Endothelial cell of umbilical vein (primary cell): ENCODE data around the gene AGAP3. TPM values are rescaled to one million over a fixed set of nuclear protein-coding genes. Genes with fewer than 3 reads are reported as not detected.

Experiments
- BruUV-seq: library from RNA; stranded (reverse); fragments of 400-500 nt; replicated peaks from 2 replicates; lab custom pipeline; 2021; lab: Mats Ljungman, UMichigan
- CTCF ChIA-PET: fragments of 300-600, 350-600 bp; sonication (Branson Sonifier 250); formaldehyde crosslinking; loops from one replicate; lab custom pipeline; 2021; ENCODE audit warnings: antibody characterized with exemption, inconsistent platforms; lab: Charles Lee
- POLR2A ChIA-PET: fragments of 300-600, 350-600 bp; sonication (Branson Sonifier 250); formaldehyde crosslinking; loops from one replicate; lab custom pipeline; 2021; ENCODE audit warnings: antibody characterized with exemption, inconsistent platforms; lab: Charles Lee
- DNase-seq: peaks from one replicate; pipeline ENCODE4 v3.0.0-alpha.2; 2011; ENCODE audit warnings: low read depth, low spot score
- FAIRE-seq: peaks from 2 replicates; lab custom pipeline; 2011; peaks lifted over from hg19 to GRCh38; lab: Jason Lieb, UNC
- H2AFZ ChIP-seq: 2 replicates; pipeline ENCODE4 v1.6.0; 2012; ENCODE audit warnings: low read depth, low read length, control low read depth, inconsistent platforms
- H3K27ac ChIP-seq: 2 replicates; pipeline ENCODE4 v1.5.1; 2011; ENCODE audit warnings: low read depth, mild to moderate bottlenecking, control low read depth, low read length, moderate library complexity; ENCODE audit not compliant: insufficient read depth
- H3K27me3 ChIP-seq, 2 experiments: 2 replicates each; pipeline versions ENCODE4 v1.6.0 to v1.6.1; 2011; ENCODE audit warnings: low read length in 2 of 2, mixed read lengths in 1 of 2; ENCODE audit not compliant: control insufficient read depth in 2 of 2, insufficient read depth in 2 of 2
- H3K36me3 ChIP-seq, 2 experiments: 2 replicates in 1 of 2; 3 replicates in 1 of 2; pipeline ENCODE4 v1.5.1; 2011; ENCODE audit warnings: low read length in 2 of 2, mild to moderate bottlenecking in 1 of 2, moderate library complexity in 1 of 2; ENCODE audit not compliant: control insufficient read depth in 2 of 2, insufficient read depth in 2 of 2; ENCODE audit errors: extremely low read depth in 1 of 2
- H3K4me1 ChIP-seq: 3 replicates; pipeline ENCODE4 v1.5.1; 2011; ENCODE audit warnings: mild to moderate bottlenecking, low read length; ENCODE audit not compliant: control insufficient read depth, insufficient read depth; ENCODE audit errors: extremely low read depth
- H3K4me2 ChIP-seq: 2 replicates; pipeline ENCODE4 v1.6.1; 2011; ENCODE audit warnings: low read length, control low read depth, mixed read lengths; ENCODE audit not compliant: insufficient read depth
- H3K4me3 ChIP-seq, 3 experiments: fragments of 200-600 bp in 1 of 3; sonication (generic), shearing (Covaris generic) in 1 of 3; replicated peaks in 1 of 3; 2 replicates each; pipeline ENCODE4 v1.5.1; 2011 to 2016; ENCODE audit warnings: control low read depth in 3 of 3, low read length in 3 of 3, mild to moderate bottlenecking in 2 of 3, inconsistent platforms in 1 of 3, low read depth in 1 of 3, moderate library complexity in 1 of 3; ENCODE audit not compliant: insufficient read depth in 1 of 3
- H3K79me2 ChIP-seq: 2 replicates; pipeline ENCODE4 v1.6.0; 2012; ENCODE audit warnings: low read length, inconsistent platforms; ENCODE audit not compliant: control insufficient read depth, insufficient read depth
- H3K9ac ChIP-seq: replicated peaks from 2 replicates; pipeline ENCODE3; 2011; ENCODE audit warnings: low read length, control low read depth; ENCODE audit not compliant: insufficient read depth; ENCODE audit errors: extremely low read depth
- H3K9me1 ChIP-seq: replicated peaks from 3 replicates; pipeline ENCODE4 v1.6.0; 2011; ENCODE audit warnings: mild to moderate bottlenecking, low read length; ENCODE audit not compliant: control insufficient read depth, insufficient read depth; ENCODE audit errors: extremely low read depth
- H3K9me3 ChIP-seq: replicated peaks from 2 replicates; pipeline ENCODE4 v1.5.1; 2012; ENCODE audit warnings: low read length, inconsistent platforms; ENCODE audit not compliant: control insufficient read depth, insufficient read depth
- H4K20me1 ChIP-seq: replicated peaks from 2 replicates; pipeline ENCODE3; 2011; ENCODE audit warnings: mild to moderate bottlenecking, low read length; ENCODE audit not compliant: control insufficient read depth, insufficient read depth; ENCODE audit errors: extremely low read depth
- EZH2 ChIP-seq: IDR thresholded peaks from 2 replicates; pipeline ENCODE4 v1.6.1; 2012; ENCODE audit warnings: borderline replicate concordance, low read depth, mild to moderate bottlenecking, moderate library complexity, low read length, inconsistent platforms; ENCODE audit not compliant: severe bottlenecking
- FOS ChIP-seq: IDR thresholded peaks from 2 replicates; pipeline ENCODE4 v1.6.1; 2011; ENCODE audit warnings: mild to moderate bottlenecking, low read length, moderate library complexity, borderline replicate concordance; ENCODE audit not compliant: insufficient read depth
- GATA2 ChIP-seq: IDR thresholded peaks from 2 replicates; pipeline ENCODE4 v1.7.0; 2011; ENCODE audit warnings: low read depth, mild to moderate bottlenecking, moderate library complexity, mixed read lengths, low read length; ENCODE audit not compliant: insufficient read length, insufficient read depth
- JUN ChIP-seq: IDR thresholded peaks from 2 replicates; pipeline ENCODE4 v1.6.1; 2011; ENCODE audit warnings: borderline replicate concordance, low read depth; ENCODE audit not compliant: insufficient read length, insufficient read depth
- MYC ChIP-seq: IDR thresholded peaks from one replicate; pipeline ENCODE4 v1.6.1; 2011; ENCODE audit warnings: mild to moderate bottlenecking, low read depth, low read length
- POLR2A ChIP-seq: IDR thresholded peaks from 2 replicates; pipeline ENCODE4 v1.6.1; 2012; ENCODE audit warnings: low read depth, mild to moderate bottlenecking, control low read depth, low read length
- POLR2AphosphoS5 ChIP-seq: IDR thresholded peaks from 2 replicates; pipeline ENCODE4 v1.6.1; 2012; ENCODE audit warnings: low read depth, mild to moderate bottlenecking, control low read depth, low read length, moderate library complexity; ENCODE audit not compliant: insufficient read depth
- dilution Hi-C: fragments of 300-500 bp; cut with MboI; formaldehyde crosslinking; loops from one replicate; pipeline ENCODE4 v1.15.0; 2019; ENCODE audit warnings: low sequenced_read_pairs; ENCODE audit not compliant: extremely low pct_ligation_motif_present
- intact Hi-C: fragments of 100-400 bp; cut with micrococcal nuclease; formaldehyde crosslinking; loops from one replicate; pipeline ENCODE4 v1.10.0; 2022
- polyA plus RNA-seq, 4 experiments: library from polyadenylated mRNA; depleted of rRNA in 3 of 4; stranded (reverse) in 3 of 4; unstranded in 1 of 4; fragments of >200 nt; gene quantifications; 2 replicates each; pipeline versions ENCODE4 v1.2.1 to v1.2.3, GENCODE V29; 2011 to 2012; ENCODE audit warnings: missing spikeins in 1 of 4
- total RNA-seq: library from RNA; stranded (reverse); gene quantifications from 2 replicates; pipeline ENCODE4 v1.2.3, GENCODE V29; 2021
- TF ChIP-seq, protein P1 (sequence below): IDR thresholded peaks from 2 replicates; pipeline ENCODE4 v1.6.1; 2011; ENCODE audit not compliant: insufficient read depth, insufficient read length
- TF ChIP-seq, protein P2 (sequence below), 2 donors: IDR thresholded peaks; 1 replicate in 1 of 2; 2 replicates in 1 of 2; pipeline ENCODE4 v1.5.1; 2011; ENCODE audit warnings: low read length in 2 of 2, mild to moderate bottlenecking in 2 of 2, moderate library complexity in 2 of 2, control low read depth in 1 of 2, inconsistent platforms in 1 of 2, low read depth in 1 of 2; ENCODE audit not compliant: insufficient read depth in 1 of 2; ENCODE audit errors: extremely low read depth in 1 of 2

Gene AGAP3
- total and polyA plus RNA-seq, 2 donors (not counting 3 experiments of a cell fraction or from before 2014, with no cell fraction given), result 171 to 174 TPM

DNA sequence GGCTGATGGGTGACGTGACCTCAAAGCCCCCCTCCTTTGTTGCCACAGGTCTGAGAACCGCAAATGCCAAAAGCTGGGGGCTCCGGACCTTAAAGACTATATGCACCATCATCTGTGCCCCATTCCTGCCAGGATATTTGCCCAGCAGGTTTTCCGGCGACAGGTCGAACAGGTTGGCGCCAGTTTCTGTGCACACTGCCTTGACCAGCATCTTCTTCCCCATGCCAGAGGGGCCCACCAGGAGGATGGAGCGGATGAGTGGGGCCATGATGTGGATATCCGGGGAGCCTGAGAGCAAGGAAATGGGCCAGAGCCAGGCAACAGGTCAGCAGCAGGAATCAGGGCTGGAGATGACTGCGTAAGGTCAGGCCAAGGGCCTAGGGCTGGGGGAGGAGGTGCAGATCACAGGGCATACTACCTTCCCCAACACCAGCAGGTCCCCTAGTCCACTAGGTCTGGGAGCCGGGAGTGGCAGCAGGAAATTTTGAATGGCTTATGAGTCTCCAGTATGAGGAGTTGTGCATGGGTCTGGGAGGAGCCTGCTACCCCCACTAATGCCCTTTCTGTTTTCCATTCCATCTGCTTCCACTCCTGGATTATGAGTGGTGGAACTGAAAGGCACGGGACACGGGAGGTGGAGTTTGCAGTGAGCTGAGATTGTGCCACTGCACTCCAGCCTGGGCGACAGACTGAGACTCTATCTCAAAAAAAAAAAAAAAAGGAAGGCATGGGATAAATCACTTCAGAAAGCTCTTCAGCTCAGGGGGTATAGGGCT is 107.1 kb downstream of the AGAP3 start:
- Histone ChIP-seq H3K4me3 (no peak overlapping the region), H3K9ac (no peak overlapping the region), H3K4me2 (no peak overlapping the region), H3K4me1 (no peaks in the 10 kb centered on the region), H3K9me3 (no peaks in the 10 kb centered on the region), H3K27me3 (peaks cover 15 to 17% of the 10 kb centered on the region in 2 experiments), H2AFZ (no peak overlapping the region), H4K20me1 (no peaks in the 10 kb centered on the region), H3K9me1 (no peaks in the 10 kb centered on the region), H3K79me2 (no peaks in the 10 kb centered on the region), H3K27ac (no peak overlapping the region), H3K36me3 (no peaks in the 10 kb centered on the region)
- intact Hi-C loops, result no loop called here
- no TSS peak for BruUV-seq
- POLR2A ChIA-PET, result no interaction called here
- no peak for TF ChIP-seq POLR2AphosphoS5
- no peak for TF ChIP-seq POLR2A
- TF ChIP-seq FOS, result no peak
- no peak for TF ChIP-seq GATA2
- no peak for TF ChIP-seq EZH2
- no peak for TF ChIP-seq JUN
- no peak for TF ChIP-seq MYC
- TF ChIP-seq, protein P1, sequence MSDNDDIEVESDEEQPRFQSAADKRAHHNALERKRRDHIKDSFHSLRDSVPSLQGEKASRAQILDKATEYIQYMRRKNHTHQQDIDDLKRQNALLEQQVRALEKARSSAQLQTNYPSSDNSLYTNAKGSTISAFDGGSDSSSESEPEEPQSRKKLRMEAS, result no peak
- TF ChIP-seq, protein P2, sequence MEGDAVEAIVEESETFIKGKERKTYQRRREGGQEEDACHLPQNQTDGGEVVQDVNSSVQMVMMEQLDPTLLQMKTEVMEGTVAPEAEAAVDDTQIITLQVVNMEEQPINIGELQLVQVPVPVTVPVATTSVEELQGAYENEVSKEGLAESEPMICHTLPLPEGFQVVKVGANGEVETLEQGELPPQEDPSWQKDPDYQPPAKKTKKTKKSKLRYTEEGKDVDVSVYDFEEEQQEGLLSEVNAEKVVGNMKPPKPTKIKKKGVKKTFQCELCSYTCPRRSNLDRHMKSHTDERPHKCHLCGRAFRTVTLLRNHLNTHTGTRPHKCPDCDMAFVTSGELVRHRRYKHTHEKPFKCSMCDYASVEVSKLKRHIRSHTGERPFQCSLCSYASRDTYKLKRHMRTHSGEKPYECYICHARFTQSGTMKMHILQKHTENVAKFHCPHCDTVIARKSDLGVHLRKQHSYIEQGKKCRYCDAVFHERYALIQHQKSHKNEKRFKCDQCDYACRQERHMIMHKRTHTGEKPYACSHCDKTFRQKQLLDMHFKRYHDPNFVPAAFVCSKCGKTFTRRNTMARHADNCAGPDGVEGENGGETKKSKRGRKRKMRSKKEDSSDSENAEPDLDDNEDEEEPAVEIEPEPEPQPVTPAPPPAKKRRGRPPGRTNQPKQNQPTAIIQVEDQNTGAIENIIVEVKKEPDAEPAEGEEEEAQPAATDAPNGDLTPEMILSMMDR (IDR thresholded peaks at IDR 0.05; ENCODE audit: extremely low read depth in 1 of 2, insufficient read depth in 1 of 2, low read depth in 1 of 2, low read length in 2 of 2), result no peak
- DNase-seq (no peak), FAIRE-seq (no peak)
- dilution Hi-C loops, result no loop called here
- CTCF ChIA-PET, result interaction anchor here (0.6 kb wide), 1 partner anchor 31 kb away, joined by 3 read pairs; no protein-coding TSS in a partner anchor

Other genes with a start within 250 kb of the AGAP3 start
- not detected in 2 replicates for gene AOC1, start 234.0 kb upstream of the AGAP3 start, total RNA-seq
- gene AOC1, start 234.0 kb upstream of the AGAP3 start, polyA plus RNA-seq, result not detected in 2 replicates
- gene KCNH2, start 108.2 kb upstream of the AGAP3 start, total RNA-seq, result 0.09 TPM in 1 of 2 replicates, not detected in the other
- gene KCNH2, start 108.2 kb upstream of the AGAP3 start, polyA plus RNA-seq, result 0.03 and 0.10 TPM in 2 replicates
- 51.4 and 82.8 TPM in 2 replicates for gene NOS3, start 95.5 kb upstream of the AGAP3 start, total RNA-seq
- 95.1 and 120 TPM in 2 replicates for gene NOS3, start 95.5 kb upstream of the AGAP3 start, polyA plus RNA-seq
- not detected in 2 replicates for gene ATG9B, start 62.0 kb upstream of the AGAP3 start, total RNA-seq
- gene ATG9B, start 62.0 kb upstream of the AGAP3 start, polyA plus RNA-seq, result 0.02 and 0.04 TPM in 2 replicates
- 46.3 and 48.5 TPM in 2 replicates for gene ABCB8, start 58.0 kb upstream of the AGAP3 start, total RNA-seq
- 38.0 and 43.2 TPM in 2 replicates for gene ABCB8, start 58.0 kb upstream of the AGAP3 start, polyA plus RNA-seq
- 0.69 and 1.4 TPM in 2 replicates for gene ASIC3, start 37.9 kb upstream of the AGAP3 start, total RNA-seq
- 0.70 and 1.1 TPM in 2 replicates for gene ASIC3, start 37.9 kb upstream of the AGAP3 start, polyA plus RNA-seq
- gene CDK5, start 28.6 kb upstream of the AGAP3 start, total RNA-seq, result 16.5 and 17.7 TPM in 2 replicates
- 38.2 and 38.3 TPM in 2 replicates for gene CDK5, start 28.6 kb upstream of the AGAP3 start, polyA plus RNA-seq
- gene SLC4A2, start 26.9 kb upstream of the AGAP3 start, total RNA-seq, result 172 and 187 TPM in 2 replicates
- gene SLC4A2, start 26.9 kb upstream of the AGAP3 start, polyA plus RNA-seq, result 108 and 120 TPM in 2 replicates
- gene FASTK, start 5.7 kb upstream of the AGAP3 start, total RNA-seq, result 71.6 and 73.3 TPM in 2 replicates
- gene FASTK, start 5.7 kb upstream of the AGAP3 start, polyA plus RNA-seq, result 113 and 137 TPM in 2 replicates
- 36.7 and 41.3 TPM in 2 replicates for gene TMUB1, start 3.0 kb upstream of the AGAP3 start, total RNA-seq
- 45.3 and 66.0 TPM in 2 replicates for gene TMUB1, start 3.0 kb upstream of the AGAP3 start, polyA plus RNA-seq
- gene GBX1, start 81.2 kb downstream of the AGAP3 start, total RNA-seq, result not detected in 2 replicates
- not detected in 2 replicates for gene GBX1, start 81.2 kb downstream of the AGAP3 start, polyA plus RNA-seq
- not detected in 2 replicates for gene ASB10, start 100.8 kb downstream of the AGAP3 start, total RNA-seq
- not detected in 2 replicates for gene ASB10, start 100.8 kb downstream of the AGAP3 start, polyA plus RNA-seq
- not detected in 2 replicates for gene H2BK1, start 124.0 kb downstream of the AGAP3 start, total RNA-seq
- gene H2BK1, start 124.0 kb downstream of the AGAP3 start, polyA plus RNA-seq, result not detected in 2 replicates
- gene ABCF2, start 140.7 kb downstream of the AGAP3 start, total RNA-seq, result 56.7 and 61.6 TPM in 2 replicates
- gene ABCF2, start 140.7 kb downstream of the AGAP3 start, polyA plus RNA-seq, result 43.0 and 45.3 TPM in 2 replicates
- 73.0 and 75.0 TPM in 2 replicates for gene CHPF2, start 146.0 kb downstream of the AGAP3 start, total RNA-seq
- gene CHPF2, start 146.0 kb downstream of the AGAP3 start, polyA plus RNA-seq, result 72.8 and 95.3 TPM in 2 replicates
- 5.9 and 6.1 TPM in 2 replicates for gene SMARCD3, start 162.2 kb downstream of the AGAP3 start, total RNA-seq
- 8.5 and 10.5 TPM in 2 replicates for gene SMARCD3, start 162.2 kb downstream of the AGAP3 start, polyA plus RNA-seq